Mesenchymal stem cell (in vitro differentiated cells and primary cell): ENCODE results near the gene CCT8L2.
"Not testable (repeated sequence)": the region's sequence is repeated elsewhere in the genome, so short reads cannot be mapped to it uniquely, and the experiment has no call there.

Experiments used
- DNase-seq: peaks from one replicate; pipeline ENCODE4 v3.0.0-alpha.2; 2013
- H2AFZ ChIP-seq: one replicate; pipeline ENCODE4 v1.6.1; 2013; ENCODE audit warnings: low read depth, mild to moderate bottlenecking, control low read depth, inconsistent platforms, low read length, moderate library complexity
- H2AK5ac ChIP-seq: 2 replicates; pipeline ENCODE4 v1.6.1; 2013; ENCODE audit warnings: low read length, moderate library complexity, mild to moderate bottlenecking, inconsistent platforms; ENCODE audit not compliant: severe bottlenecking
- H2BK120ac ChIP-seq: one replicate; pipeline ENCODE4 v1.6.1; 2013; ENCODE audit warnings: low read depth, mild to moderate bottlenecking, inconsistent platforms, low read length, moderate library complexity
- H2BK12ac ChIP-seq, 2 experiments: one replicate each; pipeline ENCODE4 v1.6.1; 2013; ENCODE audit warnings: inconsistent platforms in 2 of 2, low read length in 2 of 2, mild to moderate bottlenecking in 2 of 2, moderate library complexity in 2 of 2, control low read depth in 1 of 2
- H2BK15ac ChIP-seq: one replicate; pipeline ENCODE4 v1.6.1; 2013; ENCODE audit warnings: mild to moderate bottlenecking, low read depth, inconsistent platforms; ENCODE audit not compliant: poor library complexity, severe bottlenecking
- H2BK5ac ChIP-seq: 2 replicates; pipeline ENCODE4 v1.6.1; 2013; ENCODE audit warnings: low read depth, mild to moderate bottlenecking, low read length, control low read depth, inconsistent platforms; ENCODE audit not compliant: poor library complexity, severe bottlenecking
- H3K14ac ChIP-seq, 2 experiments: one replicate each; pipeline ENCODE4 v1.6.1; 2013; ENCODE audit warnings: inconsistent platforms in 2 of 2, low read length in 2 of 2, control low read depth in 1 of 2, mild to moderate bottlenecking in 1 of 2, moderate library complexity in 1 of 2
- H3K18ac ChIP-seq, 2 experiments: one replicate each; pipeline ENCODE4 v1.6.1; 2013; ENCODE audit warnings: inconsistent platforms in 2 of 2, low read length in 2 of 2, control low read depth in 1 of 2, low read depth in 1 of 2, mild to moderate bottlenecking in 1 of 2
- H3K23ac ChIP-seq, 2 experiments: one replicate each; pipeline ENCODE4 v1.6.1; 2013; ENCODE audit warnings: inconsistent platforms in 2 of 2, low read length in 2 of 2, mild to moderate bottlenecking in 2 of 2, moderate library complexity in 2 of 2, control low read depth in 1 of 2
- H3K27ac ChIP-seq: 2 replicates; pipeline ENCODE4 v1.5.1; 2013; ENCODE audit warnings: mild to moderate bottlenecking, moderate library complexity, low read length, control low read depth, inconsistent platforms; ENCODE audit not compliant: poor library complexity, severe bottlenecking
- H3K27me3 ChIP-seq, 2 experiments: 2 replicates each; pipeline versions ENCODE4 v1.6.1 to v1.7.0; 2013; ENCODE audit warnings: low read length in 2 of 2, mild to moderate bottlenecking in 2 of 2, moderate library complexity in 2 of 2, control low read depth in 1 of 2, inconsistent platforms in 1 of 2; ENCODE audit not compliant: control insufficient read depth in 1 of 2, insufficient read depth in 1 of 2
- H3K36me3 ChIP-seq, 2 experiments: 2 replicates each; pipeline versions ENCODE4 v1.6.1 to v1.7.0; 2013; ENCODE audit warnings: low read length in 2 of 2, control low read depth in 1 of 2, inconsistent platforms in 1 of 2, low read depth in 1 of 2, mild to moderate bottlenecking in 1 of 2; ENCODE audit not compliant: insufficient read depth in 2 of 2, control insufficient read depth in 1 of 2
- H3K4ac ChIP-seq, 2 experiments: one replicate each; pipeline ENCODE4 v1.6.1; 2013; ENCODE audit warnings: inconsistent platforms in 2 of 2, low read length in 2 of 2, mild to moderate bottlenecking in 2 of 2, moderate library complexity in 2 of 2, control low read depth in 1 of 2, low read depth in 1 of 2
- H3K4me1 ChIP-seq: 2 replicates; pipeline ENCODE4 v1.6.1; 2013; ENCODE audit warnings: low read depth, low read length, control low read depth; ENCODE audit not compliant: control insufficient read depth, insufficient read depth
- H3K4me2 ChIP-seq: 2 replicates; pipeline ENCODE4 v1.6.1; 2013; ENCODE audit warnings: low read length, mild to moderate bottlenecking, inconsistent platforms; ENCODE audit not compliant: poor library complexity, severe bottlenecking
- H3K4me3 ChIP-seq, 2 experiments: 2 replicates each; pipeline versions ENCODE4 v1.5.1 to v1.7.0; 2013; ENCODE audit warnings: low read length in 2 of 2, mild to moderate bottlenecking in 2 of 2, control low read depth in 1 of 2, low read depth in 1 of 2; ENCODE audit not compliant: insufficient read depth in 1 of 2
- H3K79me1 ChIP-seq: replicated peaks from 2 replicates; pipeline ENCODE4 v1.6.1; 2013; ENCODE audit warnings: mild to moderate bottlenecking, control low read depth, low read length, inconsistent platforms; ENCODE audit not compliant: poor library complexity, severe bottlenecking
- H3K9ac ChIP-seq: 2 replicates; pipeline ENCODE4 v1.7.0; 2013; ENCODE audit warnings: mild to moderate bottlenecking, low read length, moderate library complexity
- H3K9me3 ChIP-seq: 2 replicates; pipeline ENCODE4 v1.7.0; 2013; ENCODE audit warnings: mild to moderate bottlenecking, low read length; ENCODE audit not compliant: control insufficient read depth
- H4K8ac ChIP-seq: one replicate; pipeline ENCODE4 v1.6.1; 2013; ENCODE audit warnings: inconsistent platforms, mild to moderate bottlenecking, low read length, moderate library complexity
- H4K91ac ChIP-seq: one replicate; pipeline ENCODE4 v1.6.1; 2013; ENCODE audit warnings: mild to moderate bottlenecking, low read length, inconsistent platforms
- WGBS: methylation state at CpG from one replicate; pipeline ENCODE4 v1.1.7; 2013; ENCODE audit warnings: mixed read lengths; 5-methylcytosine and 5-hydroxymethylcytosine counted together

CCT8L2 gene

DNA sequence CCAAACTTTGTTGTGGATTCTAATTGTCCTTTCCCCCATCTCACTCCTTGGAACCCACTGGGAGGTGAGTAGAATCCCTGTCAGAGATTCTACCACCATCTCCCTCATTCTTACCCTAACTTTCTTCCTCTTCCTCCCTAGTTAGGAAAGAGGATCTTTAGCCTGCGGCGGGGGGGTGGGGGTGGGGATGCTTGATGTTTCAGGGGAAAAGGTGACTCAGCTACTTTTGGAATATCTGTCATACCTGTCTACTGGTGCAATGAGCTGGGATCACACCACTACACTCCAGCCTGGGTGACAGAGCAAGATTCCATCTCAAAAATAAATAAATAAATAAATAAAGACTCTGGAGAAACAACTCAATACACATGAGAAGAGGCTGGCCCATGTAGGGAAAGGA lies 6.4 kb downstream of the CCT8L2 start:
- no peaks in the 10 kb centered on the region for H3K79me1 ChIP-seq
- H3K18ac ChIP-seq: no peak overlapping the region
- no CpG with 5 or more reads among the region's 2 CpGs for WGBS
- H2AK5ac ChIP-seq: no peak overlapping the region
- DNase-seq: no peak
- no peak overlapping the region for H2BK15ac ChIP-seq
- H3K4me1 ChIP-seq: no peaks in the 10 kb centered on the region
- H2BK12ac ChIP-seq: no peak overlapping the region
- H3K9ac ChIP-seq: no peak overlapping the region
- no peak overlapping the region for H3K27ac ChIP-seq
- H3K14ac ChIP-seq: no peak overlapping the region
- H4K91ac ChIP-seq: no peak overlapping the region
- H2BK120ac ChIP-seq: no peak overlapping the region
- no peaks in the 10 kb centered on the region for H3K36me3 ChIP-seq
- H4K8ac ChIP-seq: no peak overlapping the region
- H3K27me3 ChIP-seq: no peaks in the 10 kb centered on the region
- H2BK5ac ChIP-seq: no peak overlapping the region
- no peak overlapping the region for H2AFZ ChIP-seq
- H3K4me3 ChIP-seq: no peak overlapping the region
- no peak overlapping the region for H3K23ac ChIP-seq
- no peaks in the 10 kb centered on the region for H3K9me3 ChIP-seq
- no peak overlapping the region for H3K4me2 ChIP-seq
- no peak overlapping the region for H3K4ac ChIP-seq

GRCh38 chr22:16580872-16581271 lies 11.7 kb downstream of the CCT8L2 start:
- H3K9me3 ChIP-seq, H2AFZ ChIP-seq, H2BK15ac ChIP-seq, H2BK120ac ChIP-seq, H3K14ac ChIP-seq, H4K8ac ChIP-seq, H3K27me3 ChIP-seq, DNase-seq, H3K9ac ChIP-seq, H3K4me3 ChIP-seq, H3K23ac ChIP-seq, H2AK5ac ChIP-seq, H3K4me2 ChIP-seq, H2BK5ac ChIP-seq, H3K36me3 ChIP-seq, H3K4me1 ChIP-seq, H2BK12ac ChIP-seq, H3K4ac ChIP-seq, H4K91ac ChIP-seq, H3K27ac ChIP-seq, H3K18ac ChIP-seq, H3K79me1 ChIP-seq: not testable (repeated sequence)
- WGBS: no CpG with 5 or more reads among the region's 2 CpGs

GRCh38 chr22:16569240-16569834 lies 23.3 kb downstream of the CCT8L2 start:
- not testable (repeated sequence) for H3K23ac ChIP-seq, H3K27ac ChIP-seq, H4K91ac ChIP-seq, H2AFZ ChIP-seq, H2BK12ac ChIP-seq, H3K18ac ChIP-seq, H3K36me3 ChIP-seq, H2BK15ac ChIP-seq, H4K8ac ChIP-seq, H3K9ac ChIP-seq, H3K4me3 ChIP-seq, H3K9me3 ChIP-seq, H2BK5ac ChIP-seq, H2AK5ac ChIP-seq, H2BK120ac ChIP-seq, DNase-seq, H3K4me1 ChIP-seq, H3K4me2 ChIP-seq, H3K4ac ChIP-seq, H3K14ac ChIP-seq, H3K27me3 ChIP-seq, H3K79me1 ChIP-seq
- WGBS: 0% methylated on average over 1 of the region's 2 CpGs

DNA sequence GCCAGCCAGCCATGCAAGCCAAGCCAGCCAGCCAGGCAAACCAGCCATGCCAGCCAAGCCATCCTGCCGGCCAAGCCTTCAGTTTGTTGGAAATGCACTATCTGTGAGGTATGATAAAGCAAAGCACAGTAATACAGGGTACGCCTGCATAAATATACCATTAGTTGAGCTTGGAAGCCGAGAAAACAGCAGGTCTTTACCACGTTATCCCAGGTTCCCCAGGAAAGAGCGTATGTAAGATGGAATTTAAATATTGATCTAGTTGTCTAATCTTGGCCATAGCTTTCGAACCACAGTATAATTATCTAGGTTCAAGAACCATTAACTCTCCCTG lies 24.2 kb downstream of the CCT8L2 start:
- no peaks in the 10 kb centered on the region for H3K27me3 ChIP-seq
- H3K9me3 ChIP-seq: no peaks in the 10 kb centered on the region
- no peaks in the 10 kb centered on the region for H3K4me1 ChIP-seq
- no peak overlapping the region for H3K9ac ChIP-seq
- H2AFZ ChIP-seq: no peak overlapping the region
- DNase-seq: no peak
- H3K36me3 ChIP-seq: no peaks in the 10 kb centered on the region
- H2BK5ac ChIP-seq: no peak overlapping the region
- H3K79me1 ChIP-seq: no peaks in the 10 kb centered on the region
- H4K91ac ChIP-seq: no peak overlapping the region
- no peak overlapping the region for H3K14ac ChIP-seq
- WGBS: 93% methylated on average over 1 of the region's 6 CpGs
- H2BK12ac ChIP-seq: no peak overlapping the region
- H3K27ac ChIP-seq: no peak overlapping the region
- H3K4me2 ChIP-seq: no peak overlapping the region
- no peak overlapping the region for H4K8ac ChIP-seq
- H3K4ac ChIP-seq: no peak overlapping the region
- no peak overlapping the region for H2BK120ac ChIP-seq
- H3K18ac ChIP-seq: no peak overlapping the region
- no peak overlapping the region for H3K23ac ChIP-seq
- no peak overlapping the region for H3K4me3 ChIP-seq
- H2AK5ac ChIP-seq: no peak overlapping the region
- H2BK15ac ChIP-seq: no peak overlapping the region
